Measurements from ENCODE around the gene GPAT2.
"Not testable (repeated sequence)": the region's sequence is repeated elsewhere in the genome, so short reads cannot be mapped to it uniquely, and the experiment has no call there.

DNA sequence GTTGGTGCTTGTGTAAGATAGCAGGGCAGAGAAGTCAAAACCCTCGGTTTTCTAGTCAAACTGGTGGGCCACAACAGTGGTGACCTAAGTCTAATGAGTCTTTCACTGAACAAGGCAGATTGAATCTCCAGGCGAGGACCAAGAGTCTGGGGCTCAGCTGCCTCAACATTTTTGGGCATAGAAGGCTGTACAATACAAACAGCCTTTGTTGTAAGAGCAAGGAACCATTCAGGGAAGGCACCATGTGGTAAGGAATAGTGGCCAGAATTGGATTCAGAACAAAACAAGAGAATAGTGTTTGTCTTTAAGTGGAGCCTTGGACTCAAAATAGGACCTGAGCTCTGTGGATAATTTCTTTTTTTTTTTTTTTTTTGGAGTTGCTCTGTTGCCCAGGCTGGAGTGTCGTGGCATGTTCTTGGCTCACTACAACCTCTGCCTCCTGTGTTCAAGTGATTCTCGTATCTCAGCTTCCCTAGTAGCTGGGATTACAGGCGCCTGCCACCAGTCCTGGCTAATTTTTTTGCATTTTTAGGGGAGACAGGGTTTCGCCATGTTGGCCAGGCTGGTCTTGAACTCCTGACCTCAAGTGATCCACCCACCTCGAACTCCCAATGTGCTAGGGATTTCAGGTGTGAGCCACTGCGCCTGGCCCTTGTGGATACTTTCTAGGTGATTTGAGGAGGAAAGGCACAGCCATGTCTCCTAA is 22.5 kb downstream of the GPAT2 start:
- TF ChIP-seq, protein P1, sequence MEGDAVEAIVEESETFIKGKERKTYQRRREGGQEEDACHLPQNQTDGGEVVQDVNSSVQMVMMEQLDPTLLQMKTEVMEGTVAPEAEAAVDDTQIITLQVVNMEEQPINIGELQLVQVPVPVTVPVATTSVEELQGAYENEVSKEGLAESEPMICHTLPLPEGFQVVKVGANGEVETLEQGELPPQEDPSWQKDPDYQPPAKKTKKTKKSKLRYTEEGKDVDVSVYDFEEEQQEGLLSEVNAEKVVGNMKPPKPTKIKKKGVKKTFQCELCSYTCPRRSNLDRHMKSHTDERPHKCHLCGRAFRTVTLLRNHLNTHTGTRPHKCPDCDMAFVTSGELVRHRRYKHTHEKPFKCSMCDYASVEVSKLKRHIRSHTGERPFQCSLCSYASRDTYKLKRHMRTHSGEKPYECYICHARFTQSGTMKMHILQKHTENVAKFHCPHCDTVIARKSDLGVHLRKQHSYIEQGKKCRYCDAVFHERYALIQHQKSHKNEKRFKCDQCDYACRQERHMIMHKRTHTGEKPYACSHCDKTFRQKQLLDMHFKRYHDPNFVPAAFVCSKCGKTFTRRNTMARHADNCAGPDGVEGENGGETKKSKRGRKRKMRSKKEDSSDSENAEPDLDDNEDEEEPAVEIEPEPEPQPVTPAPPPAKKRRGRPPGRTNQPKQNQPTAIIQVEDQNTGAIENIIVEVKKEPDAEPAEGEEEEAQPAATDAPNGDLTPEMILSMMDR (IDR thresholded peaks at IDR 0.05; ENCODE audit: borderline replicate concordance, extremely low read depth, low read length, poor library complexity, severe bottlenecking), result not testable (repeated sequence)
- not testable (repeated sequence) for TF ChIP-seq EZH2 (IDR thresholded peaks at IDR 0.05; ENCODE audit: borderline replicate concordance, low read depth, low read length, severe bottlenecking)
